Measurements from ENCODE around the gene KIF2C.
A peak's percentile ranks its signal among the peaks of the same experiment; 100 is the strongest.
"Not testable (repeated sequence)": the region's sequence is repeated elsewhere in the genome, so short reads cannot be mapped to it uniquely, and the experiment has no call there.

Gene KIF2C

GRCh38 chr1:44720281-44720680 is 19.4 kb upstream of the KIF2C start:
- DNase-seq = no peak

GRCh38 chr1:44721485-44722361 is 17.9 kb upstream of the KIF2C start:
- DNase-seq = peak; percentile 36

- DNase-seq = no peak
Measured at GRCh38 chr1:44723064-44723463, 16.6 kb upstream of the KIF2C start.

GRCh38 chr1:44723496-44724295 is 15.9 kb upstream of the KIF2C start:
- DNase-seq = no peak

GRCh38 chr1:44724296-44724954 is 15.2 kb upstream of the KIF2C start:
- no peak for DNase-seq

- DNase-seq = no peak
Measured at GRCh38 chr1:44724955-44725698, 14.5 kb upstream of the KIF2C start.

GRCh38 chr1:44730741-44731512 is 8.7 kb upstream of the KIF2C start, which contains the start of gene RNU5D-1:
TSS of gene RNU5D-1 (minus strand) at chr1:44731170.
- peak; percentile 92 for DNase-seq

GRCh38 chr1:44733365-44733764 is 6.3 kb upstream of the KIF2C start:
- DNase-seq = no peak

- no peak for DNase-seq
Measured at GRCh38 chr1:44733784-44734183, 5.9 kb upstream of the KIF2C start.

GRCh38 chr1:44735992-44736391 is 3.6 kb upstream of the KIF2C start:
- DNase-seq = no peak

- not testable (repeated sequence) for DNase-seq
Measured at GRCh38 chr1:44738953-44739306, 707 bp upstream of the KIF2C start.

- no peak for DNase-seq
Measured at GRCh38 chr1:44740179-44740617, 561 bp downstream of the KIF2C start.

GRCh38 chr1:44743211-44743610 is 3.6 kb downstream of the KIF2C start:
- no peak for DNase-seq

GRCh38 chr1:44747878-44748277 is 8.2 kb downstream of the KIF2C start:
- no peak for DNase-seq

- DNase-seq = no peak
Measured at GRCh38 chr1:44757420-44757819, 17.8 kb downstream of the KIF2C start.

GRCh38 chr1:44759077-44759476 is 19.4 kb downstream of the KIF2C start:
- DNase-seq = no peak

GRCh38 chr1:44760876-44761275 is 21.2 kb downstream of the KIF2C start:
- DNase-seq = no peak

GRCh38 chr1:44766421-44766820 is 26.8 kb downstream of the KIF2C start:
- not testable (repeated sequence) for DNase-seq

GRCh38 chr1:44775078-44775929 is 35.7 kb downstream of the KIF2C start, which contains the start of gene RPS8:
TSS of gene RPS8 (plus strand) at chr1:44775540. CDS start at chr1:44775597, 57 bp downstream.
- peak; percentile 98 for DNase-seq

GRCh38 chr1:44775930-44776729 is 36.5 kb downstream of the KIF2C start:
- DNase-seq = no peak
